GM12874 (cell line): ENCODE measurements around the gene HSPB7.

ENCODE experiments used
- TF ChIP-seq, protein P1 (sequence below): IDR thresholded peaks from 2 replicates; pipeline ENCODE4 v1.5.1; 2011; ENCODE audit warnings: low read depth, mild to moderate bottlenecking, control low read depth, low read length, moderate library complexity; ENCODE audit not compliant: insufficient read depth

HSPB7 gene

DNA sequence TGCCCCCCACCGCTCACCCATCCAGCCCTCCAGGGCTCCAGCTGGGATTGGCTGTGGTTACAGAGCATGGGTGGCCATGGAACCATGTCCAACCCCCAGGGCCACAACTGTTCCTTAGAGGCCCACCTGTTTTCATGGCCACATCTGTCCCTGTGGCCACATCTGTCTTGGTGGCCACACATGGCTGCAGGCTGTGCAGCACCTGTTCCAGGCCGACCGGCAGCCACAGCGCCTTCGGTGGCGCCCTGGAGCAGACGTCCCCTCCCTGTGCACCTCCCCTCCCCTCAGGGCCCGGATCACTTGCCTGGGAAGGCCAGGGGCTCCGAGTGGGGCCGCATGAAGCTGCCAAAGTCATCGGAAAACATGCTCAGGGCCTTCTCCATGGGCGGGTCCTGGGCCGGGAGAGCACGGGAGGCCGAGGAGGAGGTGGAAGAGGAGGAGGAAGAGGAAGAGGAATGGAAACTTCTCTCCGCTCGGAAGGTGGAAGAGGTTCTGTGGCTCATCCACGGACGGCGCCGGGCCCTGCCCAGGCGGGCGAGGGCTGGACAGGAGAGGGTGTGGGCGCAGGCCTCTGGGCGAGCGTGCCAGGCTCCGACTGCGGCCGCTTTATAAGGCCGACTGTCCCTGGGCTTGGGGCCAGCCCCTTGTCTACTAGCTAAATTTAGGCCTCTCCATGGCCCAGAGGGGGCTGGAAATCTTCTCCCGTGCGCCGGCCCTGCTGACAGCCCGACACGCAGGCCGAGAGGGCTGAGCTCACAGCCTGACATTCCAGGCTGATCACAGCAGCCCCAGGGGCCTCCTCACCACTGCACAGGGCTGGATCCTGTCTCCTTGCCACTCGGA lies at the start of gene HSPB7:
HSPB7 (minus strand) TSS at position 583 of the 843 bp plus-strand sequence; CDS start at position 503, 80 bp downstream.
- TF ChIP-seq, protein P1, sequence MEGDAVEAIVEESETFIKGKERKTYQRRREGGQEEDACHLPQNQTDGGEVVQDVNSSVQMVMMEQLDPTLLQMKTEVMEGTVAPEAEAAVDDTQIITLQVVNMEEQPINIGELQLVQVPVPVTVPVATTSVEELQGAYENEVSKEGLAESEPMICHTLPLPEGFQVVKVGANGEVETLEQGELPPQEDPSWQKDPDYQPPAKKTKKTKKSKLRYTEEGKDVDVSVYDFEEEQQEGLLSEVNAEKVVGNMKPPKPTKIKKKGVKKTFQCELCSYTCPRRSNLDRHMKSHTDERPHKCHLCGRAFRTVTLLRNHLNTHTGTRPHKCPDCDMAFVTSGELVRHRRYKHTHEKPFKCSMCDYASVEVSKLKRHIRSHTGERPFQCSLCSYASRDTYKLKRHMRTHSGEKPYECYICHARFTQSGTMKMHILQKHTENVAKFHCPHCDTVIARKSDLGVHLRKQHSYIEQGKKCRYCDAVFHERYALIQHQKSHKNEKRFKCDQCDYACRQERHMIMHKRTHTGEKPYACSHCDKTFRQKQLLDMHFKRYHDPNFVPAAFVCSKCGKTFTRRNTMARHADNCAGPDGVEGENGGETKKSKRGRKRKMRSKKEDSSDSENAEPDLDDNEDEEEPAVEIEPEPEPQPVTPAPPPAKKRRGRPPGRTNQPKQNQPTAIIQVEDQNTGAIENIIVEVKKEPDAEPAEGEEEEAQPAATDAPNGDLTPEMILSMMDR: no peak

GRCh38 chr1:16067127-16067768 lies 49.4 kb upstream of the HSPB7 start:
- TF ChIP-seq, protein P1: no peak

DNA sequence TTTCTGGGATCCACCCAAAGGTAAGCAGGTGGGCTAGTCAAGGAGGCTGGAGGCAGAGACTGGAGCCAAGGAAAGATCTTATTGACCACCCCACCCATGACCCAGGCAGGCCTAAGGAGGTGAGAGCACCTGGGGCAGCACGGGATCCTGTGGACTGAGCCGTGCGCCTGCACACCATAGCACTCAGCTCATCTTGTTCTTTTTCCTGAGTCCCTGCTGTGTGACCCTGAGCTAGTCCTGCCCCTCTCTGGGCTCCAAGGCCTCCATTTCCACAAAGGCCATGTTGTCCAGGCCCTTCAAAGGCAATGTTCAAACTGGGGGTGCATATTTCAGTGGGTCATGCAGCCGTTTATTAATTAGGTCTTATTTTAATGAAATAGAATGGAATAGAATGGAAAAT lies 48.4 kb upstream of the HSPB7 start:
- TF ChIP-seq, protein P1: no peak

DNA sequence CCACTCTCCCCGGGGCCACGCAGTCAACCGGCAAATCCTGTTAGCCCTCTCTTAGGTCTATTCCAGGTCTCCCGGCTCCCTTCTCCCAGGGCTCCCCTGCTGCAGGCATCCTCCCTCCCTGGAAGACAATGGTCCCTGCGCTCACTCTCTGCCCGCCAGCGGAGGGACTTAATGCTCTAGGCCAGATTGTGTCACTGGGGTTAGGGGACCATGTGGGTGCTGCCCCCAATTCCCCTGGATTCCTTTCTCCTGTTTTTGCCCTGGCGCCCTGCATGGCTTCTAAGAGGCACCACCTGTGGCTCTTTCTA lies 47.4 kb upstream of the HSPB7 start:
- TF ChIP-seq, protein P1: no peak

- TF ChIP-seq, protein P1: no peak
Observed at GRCh38 chr1:16064536-16065268, 46.9 kb upstream of the HSPB7 start.

- TF ChIP-seq, protein P1: no peak
Observed at GRCh38 chr1:16063921-16064320, 46.1 kb upstream of the HSPB7 start.

DNA sequence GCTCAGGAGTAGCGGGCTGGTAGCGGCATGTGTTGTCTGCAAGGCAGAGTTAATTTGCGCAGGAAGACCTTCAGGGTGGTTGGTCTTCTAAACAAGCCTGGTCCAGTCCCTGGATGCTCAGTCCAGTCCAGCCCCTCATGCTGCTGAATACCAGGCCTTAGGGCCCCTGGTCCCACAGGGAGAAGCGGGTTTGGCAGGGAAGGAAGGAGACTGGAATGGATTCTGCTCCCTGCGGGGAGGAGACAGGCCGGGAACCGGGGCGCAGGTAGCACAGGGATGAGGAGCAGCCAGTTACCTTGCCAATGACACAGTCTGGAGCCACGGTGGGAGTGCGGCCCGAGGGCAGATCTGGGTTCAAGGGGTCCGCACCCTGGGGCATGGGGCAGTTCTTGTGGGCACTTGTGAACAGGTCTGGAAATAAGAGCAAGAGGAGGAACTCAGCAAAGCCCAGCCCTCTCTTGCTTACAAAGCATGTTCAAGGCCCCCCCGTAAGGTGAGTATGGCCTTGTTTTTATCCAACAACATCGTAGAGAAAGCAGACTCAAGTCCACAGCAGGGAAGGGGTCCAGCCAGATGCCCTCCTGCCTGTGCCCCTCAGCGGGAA lies 45.5 kb upstream of the HSPB7 start:
- TF ChIP-seq, protein P1: no peak
